ENCODE results near the gene ARHGAP6.
"Not testable (repeated sequence)": the region's sequence is repeated elsewhere in the genome, so short reads cannot be mapped to it uniquely, and the experiment has no call there.

Gene ARHGAP6

DNA sequence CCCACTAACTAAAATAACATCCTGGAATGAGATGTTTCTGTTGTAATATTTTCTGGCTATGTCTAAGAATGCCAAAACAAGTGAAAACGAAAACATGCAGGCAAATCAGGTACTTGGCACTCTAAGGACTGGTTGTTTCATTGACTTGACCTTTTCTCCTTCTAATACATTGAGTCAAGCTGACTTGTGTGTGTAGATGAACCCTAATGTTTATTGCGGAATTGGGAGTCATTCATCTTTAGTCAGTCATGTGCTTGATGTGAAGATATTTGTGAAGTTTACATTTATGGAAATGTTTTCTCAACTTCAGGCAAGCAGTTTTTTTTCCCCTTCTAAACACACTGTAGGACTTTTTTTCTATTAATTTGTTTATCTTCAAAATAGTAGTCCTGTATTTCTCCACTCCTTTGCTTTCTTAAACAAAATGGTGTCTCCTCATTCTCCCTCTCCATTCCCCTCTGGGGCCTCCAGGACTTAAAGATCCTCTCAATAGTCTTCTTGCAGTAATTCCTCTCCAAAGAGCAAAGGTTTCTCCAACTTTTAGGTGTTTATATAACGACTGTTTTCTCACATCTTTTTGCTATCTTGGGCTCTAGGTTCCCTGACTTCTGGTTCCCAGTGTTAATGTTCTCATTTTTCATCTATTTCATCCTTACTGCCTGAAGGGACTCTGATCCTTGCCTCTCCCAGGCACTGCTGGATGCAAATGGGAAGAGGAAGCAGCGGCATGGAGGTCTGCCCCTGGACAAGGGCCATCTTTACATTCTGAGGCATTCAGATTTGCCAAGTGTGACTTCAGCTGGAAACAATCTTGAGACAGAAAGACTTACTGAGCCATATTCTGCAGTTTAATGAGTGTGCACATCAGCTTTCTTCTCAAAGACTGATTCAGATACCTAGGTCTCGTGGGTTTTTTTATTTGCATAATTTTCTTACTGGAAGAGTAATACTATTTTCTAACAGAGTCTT lies 166.4 kb downstream of the ARHGAP6 start:
- Histone ChIP-seq H4K8ac (ENCODE audit: low read depth, low read length) (no peak overlapping the region), H3K14ac (ENCODE audit: low read length) (no peak overlapping the region), H4K91ac (ENCODE audit: low read depth, low read length, poor library complexity) (no peak overlapping the region), H2BK15ac (ENCODE audit: low read length) (no peak overlapping the region), H3K79me1 (ENCODE audit: low read depth, low read length) (no peaks in the 10 kb centered on the region), H3K9me3 (replicated peaks in 1 of 2; ENCODE audit: control insufficient read depth in 2 of 2, insufficient read depth in 1 of 2, low read depth in 1 of 2, low read length in 2 of 2) (no peaks in the 10 kb centered on the region), H3K4me2 (ENCODE audit: insufficient read depth, low read length, poor library complexity, severe bottlenecking) (no peak overlapping the region), H3K18ac (ENCODE audit: low read length) (no peak overlapping the region), H3K23ac (ENCODE audit: low read depth, low read length, poor library complexity) (no peak overlapping the region), H3K27ac (replicated peaks; ENCODE audit: low read length) (no peak overlapping the region), H3K4me3 (ENCODE audit: low read length in 2 of 2) (no peak overlapping the region), H2BK12ac (ENCODE audit: low read length) (no peak overlapping the region), H2BK5ac (ENCODE audit: low read length) (no peak overlapping the region), H2AK5ac (ENCODE audit: low read depth, low read length) (no peak overlapping the region), H3K4ac (ENCODE audit: low read length) (no peak overlapping the region), H3K36me3 (replicated peaks in 1 of 2; ENCODE audit: control insufficient read depth in 2 of 2, insufficient read depth in 2 of 2, low read length in 2 of 2) (no peaks in the 10 kb centered on the region), H3K27me3 (ENCODE audit: control insufficient read depth in 3 of 3, insufficient read depth in 3 of 3, low read depth in 1 of 3, low read length in 3 of 3) (no peaks in the 10 kb centered on the region), H2AFZ (ENCODE audit: low read length) (no peak overlapping the region), H3K4me1 (ENCODE audit: control insufficient read depth in 2 of 2, insufficient read depth in 1 of 2, low read depth in 1 of 2, low read length in 2 of 2) (no peaks in the 10 kb centered on the region), H2BK120ac (ENCODE audit: low read depth, low read length) (no peak overlapping the region), H3K9ac (ENCODE audit: low read depth, low read length, poor library complexity) (no peak overlapping the region)
- no CpG with 5 or more reads among the region's 5 CpGs for WGBS, 2 donors (ENCODE audit: extremely low coverage in 2 of 2, insufficient read length in 2 of 2, insufficient replicate concordance in 1 of 2)
- no peak for DNase-seq (ENCODE audit: low spot score)

- no CpG with 5 or more reads among the region's 2 CpGs for WGBS, 2 donors (ENCODE audit: extremely low coverage in 2 of 2, insufficient read length in 2 of 2, insufficient replicate concordance in 1 of 2)
- not testable (repeated sequence) for H3K36me3 ChIP-seq (replicated peaks in 1 of 2; ENCODE audit: control insufficient read depth in 2 of 2, insufficient read depth in 2 of 2, low read length in 2 of 2)
These were observed 174.3 kb downstream of the ARHGAP6 start for GRCh38 chrX:11491375-11491774.

DNA sequence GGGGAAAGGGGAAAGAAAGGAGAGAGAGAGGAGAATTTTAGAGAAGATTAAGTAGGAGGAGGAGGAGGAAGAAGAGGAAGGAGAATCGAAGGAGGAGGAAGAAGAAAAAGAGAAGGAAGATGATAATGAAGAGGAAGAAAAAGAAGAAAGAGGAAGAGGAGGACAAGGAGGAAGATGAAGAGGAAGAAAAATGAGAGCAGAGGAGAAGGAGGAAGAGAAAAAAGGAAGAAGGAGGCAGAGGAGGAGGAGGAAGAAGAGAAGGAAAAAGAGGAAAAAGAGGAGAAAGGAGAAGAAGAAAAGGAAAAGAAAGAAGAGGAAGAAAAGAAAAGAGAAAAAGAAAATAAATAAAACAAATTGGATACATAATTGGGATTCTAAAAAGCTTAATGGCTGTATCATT lies 181.4 kb downstream of the ARHGAP6 start:
- H2BK12ac ChIP-seq (ENCODE audit: low read length): no peak overlapping the region
- no peak overlapping the region for H3K4me2 ChIP-seq (ENCODE audit: insufficient read depth, low read length, poor library complexity, severe bottlenecking)
- H3K79me1 ChIP-seq (ENCODE audit: low read depth, low read length): no peaks in the 10 kb centered on the region
- no peaks in the 10 kb centered on the region for H3K27me3 ChIP-seq (ENCODE audit: control insufficient read depth in 3 of 3, insufficient read depth in 3 of 3, low read depth in 1 of 3, low read length in 3 of 3)
- no peak overlapping the region for H4K91ac ChIP-seq (ENCODE audit: low read depth, low read length, poor library complexity)
- peaks cover 0 to under 1% of the 10 kb centered on the region in 2 donors for H3K4me1 ChIP-seq (ENCODE audit: control insufficient read depth in 2 of 2, insufficient read depth in 1 of 2, low read depth in 1 of 2, low read length in 2 of 2)
- H3K4ac ChIP-seq (ENCODE audit: low read length): no peak overlapping the region
- H3K18ac ChIP-seq (ENCODE audit: low read length): no peak overlapping the region
- no peak overlapping the region for H3K14ac ChIP-seq (ENCODE audit: low read length)
- no peak overlapping the region for H3K23ac ChIP-seq (ENCODE audit: low read depth, low read length, poor library complexity)
- no peak overlapping the region for H2BK120ac ChIP-seq (ENCODE audit: low read depth, low read length)
- no peaks in the 10 kb centered on the region for H3K9me3 ChIP-seq (replicated peaks in 1 of 2; ENCODE audit: control insufficient read depth in 2 of 2, insufficient read depth in 1 of 2, low read depth in 1 of 2, low read length in 2 of 2)
- H2BK15ac ChIP-seq (ENCODE audit: low read length): no peak overlapping the region
- WGBS, 2 donors (ENCODE audit: extremely low coverage in 2 of 2, insufficient read length in 2 of 2, insufficient replicate concordance in 1 of 2): 86 to 100% methylated on average over 1 of the region's 1 CpG
- no peak overlapping the region for H3K4me3 ChIP-seq (ENCODE audit: low read length in 2 of 2)
- H4K8ac ChIP-seq (ENCODE audit: low read depth, low read length): no peak overlapping the region
- no peak overlapping the region for H3K9ac ChIP-seq (ENCODE audit: low read depth, low read length, poor library complexity)
- H2AK5ac ChIP-seq (ENCODE audit: low read depth, low read length): no peak overlapping the region
- no peak overlapping the region for H2BK5ac ChIP-seq (ENCODE audit: low read length)
- no peaks in the 10 kb centered on the region for H3K36me3 ChIP-seq (replicated peaks in 1 of 2; ENCODE audit: control insufficient read depth in 2 of 2, insufficient read depth in 2 of 2, low read length in 2 of 2)
- H2AFZ ChIP-seq (ENCODE audit: low read length): no peak overlapping the region
- no peak overlapping the region for H3K27ac ChIP-seq (replicated peaks; ENCODE audit: low read length)
- DNase-seq (ENCODE audit: low spot score): no peak

More at GRCh38 chrX:11491375-11491774, 174.3 kb downstream of the ARHGAP6 start:
- H4K8ac ChIP-seq (ENCODE audit: low read depth, low read length); H2BK5ac ChIP-seq (ENCODE audit: low read length); H2BK12ac ChIP-seq (ENCODE audit: low read length); H3K18ac ChIP-seq (ENCODE audit: low read length); H3K4ac ChIP-seq (ENCODE audit: low read length); H3K4me3 ChIP-seq (ENCODE audit: low read length in 2 of 2); H3K9ac ChIP-seq (ENCODE audit: low read depth, low read length, poor library complexity); H3K4me2 ChIP-seq (ENCODE audit: insufficient read depth, low read length, poor library complexity, severe bottlenecking); H3K79me1 ChIP-seq (ENCODE audit: low read depth, low read length); H3K14ac ChIP-seq (ENCODE audit: low read length); H2BK15ac ChIP-seq (ENCODE audit: low read length); H3K23ac ChIP-seq (ENCODE audit: low read depth, low read length, poor library complexity); H2AFZ ChIP-seq (ENCODE audit: low read length); H2BK120ac ChIP-seq (ENCODE audit: low read depth, low read length); DNase-seq (ENCODE audit: low spot score); H4K91ac ChIP-seq (ENCODE audit: low read depth, low read length, poor library complexity); H2AK5ac ChIP-seq (ENCODE audit: low read depth, low read length); H3K27ac ChIP-seq (replicated peaks; ENCODE audit: low read length); H3K9me3 ChIP-seq (replicated peaks in 1 of 2; ENCODE audit: control insufficient read depth in 2 of 2, insufficient read depth in 1 of 2, low read depth in 1 of 2, low read length in 2 of 2); H3K4me1 ChIP-seq (ENCODE audit: control insufficient read depth in 2 of 2, insufficient read depth in 1 of 2, low read depth in 1 of 2, low read length in 2 of 2); H3K27me3 ChIP-seq (ENCODE audit: control insufficient read depth in 3 of 3, insufficient read depth in 3 of 3, low read depth in 1 of 3, low read length in 3 of 3): not testable (repeated sequence)

DNA sequence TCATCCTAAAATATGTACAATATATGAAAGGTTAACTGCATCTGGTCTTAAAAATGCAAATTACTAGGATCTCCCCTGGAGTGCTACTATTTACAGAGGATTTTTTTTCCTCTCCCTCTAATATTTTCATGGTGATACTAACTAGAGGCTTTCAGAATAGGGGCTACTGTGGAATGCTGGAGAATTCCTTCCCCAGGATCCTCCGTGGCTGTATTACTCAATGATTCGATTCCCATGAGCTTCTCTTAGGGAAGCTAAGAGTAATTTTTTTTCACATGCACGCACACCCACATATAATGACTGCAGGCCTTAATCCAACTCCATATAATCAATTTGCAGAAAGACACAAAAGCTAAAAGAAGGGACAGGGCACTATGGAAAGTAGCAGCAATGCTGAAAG lies 184.7 kb downstream of the ARHGAP6 start:
- Histone ChIP-seq H3K27me3 (ENCODE audit: control insufficient read depth in 3 of 3, insufficient read depth in 3 of 3, low read depth in 1 of 3, low read length in 3 of 3) (no peaks in the 10 kb centered on the region), H2BK15ac (ENCODE audit: low read length) (no peak overlapping the region), H3K79me1 (ENCODE audit: low read depth, low read length) (no peaks in the 10 kb centered on the region), H4K8ac (ENCODE audit: low read depth, low read length) (no peak overlapping the region), H2BK120ac (ENCODE audit: low read depth, low read length) (no peak overlapping the region), H3K4me3 (ENCODE audit: low read length in 2 of 2) (no peak overlapping the region), H3K36me3 (replicated peaks in 1 of 2; ENCODE audit: control insufficient read depth in 2 of 2, insufficient read depth in 2 of 2, low read length in 2 of 2) (no peaks in the 10 kb centered on the region), H2AFZ (ENCODE audit: low read length) (no peak overlapping the region), H3K4ac (ENCODE audit: low read length) (no peak overlapping the region), H2AK5ac (ENCODE audit: low read depth, low read length) (no peak overlapping the region), H3K9ac (ENCODE audit: low read depth, low read length, poor library complexity) (no peak overlapping the region), H3K23ac (ENCODE audit: low read depth, low read length, poor library complexity) (no peak overlapping the region), H4K91ac (ENCODE audit: low read depth, low read length, poor library complexity) (no peak overlapping the region), H3K14ac (ENCODE audit: low read length) (no peak overlapping the region), H2BK5ac (ENCODE audit: low read length) (no peak overlapping the region), H2BK12ac (ENCODE audit: low read length) (no peak overlapping the region), H3K27ac (replicated peaks; ENCODE audit: low read length) (no peak overlapping the region), H3K18ac (ENCODE audit: low read length) (no peak overlapping the region), H3K4me1 (ENCODE audit: control insufficient read depth in 2 of 2, insufficient read depth in 1 of 2, low read depth in 1 of 2, low read length in 2 of 2) (peaks cover 0 to 5% of the 10 kb centered on the region in 2 donors), H3K9me3 (replicated peaks in 1 of 2; ENCODE audit: control insufficient read depth in 2 of 2, insufficient read depth in 1 of 2, low read depth in 1 of 2, low read length in 2 of 2) (no peaks in the 10 kb centered on the region), H3K4me2 (ENCODE audit: insufficient read depth, low read length, poor library complexity, severe bottlenecking) (no peak overlapping the region)
- no peak for DNase-seq (ENCODE audit: low spot score)
- no CpG with 5 or more reads among the region's 3 CpGs for WGBS, 2 donors (ENCODE audit: extremely low coverage in 2 of 2, insufficient read length in 2 of 2, insufficient replicate concordance in 1 of 2)
